Measurements from ENCODE around the gene TPM1.

DNA sequence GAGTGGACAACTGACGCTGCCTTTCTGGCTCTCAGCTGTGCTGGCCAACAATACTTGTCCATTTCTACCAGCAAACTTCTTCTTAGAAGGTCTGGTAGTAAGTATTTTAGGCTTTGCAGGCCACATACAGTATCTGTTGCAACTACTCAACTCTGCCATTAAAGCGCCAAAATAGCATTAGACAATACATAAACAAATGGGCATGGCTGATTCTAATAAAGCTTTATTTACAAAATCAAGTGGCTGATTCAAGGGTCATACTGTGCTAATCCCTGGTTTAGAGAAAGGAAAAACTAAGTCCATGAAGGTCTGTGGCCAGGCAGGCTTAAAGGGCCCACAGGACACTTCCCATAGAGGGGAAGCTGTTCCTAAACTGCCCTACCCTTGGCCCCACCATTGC, 26.3 kb upstream of the TPM1 start:
- TF ChIP-seq, protein P1, sequence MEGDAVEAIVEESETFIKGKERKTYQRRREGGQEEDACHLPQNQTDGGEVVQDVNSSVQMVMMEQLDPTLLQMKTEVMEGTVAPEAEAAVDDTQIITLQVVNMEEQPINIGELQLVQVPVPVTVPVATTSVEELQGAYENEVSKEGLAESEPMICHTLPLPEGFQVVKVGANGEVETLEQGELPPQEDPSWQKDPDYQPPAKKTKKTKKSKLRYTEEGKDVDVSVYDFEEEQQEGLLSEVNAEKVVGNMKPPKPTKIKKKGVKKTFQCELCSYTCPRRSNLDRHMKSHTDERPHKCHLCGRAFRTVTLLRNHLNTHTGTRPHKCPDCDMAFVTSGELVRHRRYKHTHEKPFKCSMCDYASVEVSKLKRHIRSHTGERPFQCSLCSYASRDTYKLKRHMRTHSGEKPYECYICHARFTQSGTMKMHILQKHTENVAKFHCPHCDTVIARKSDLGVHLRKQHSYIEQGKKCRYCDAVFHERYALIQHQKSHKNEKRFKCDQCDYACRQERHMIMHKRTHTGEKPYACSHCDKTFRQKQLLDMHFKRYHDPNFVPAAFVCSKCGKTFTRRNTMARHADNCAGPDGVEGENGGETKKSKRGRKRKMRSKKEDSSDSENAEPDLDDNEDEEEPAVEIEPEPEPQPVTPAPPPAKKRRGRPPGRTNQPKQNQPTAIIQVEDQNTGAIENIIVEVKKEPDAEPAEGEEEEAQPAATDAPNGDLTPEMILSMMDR (IDR thresholded peaks at IDR 0.05; ENCODE audit: insufficient read depth, low read length, poor library complexity, severe bottlenecking) = no peak
- no peak for TF ChIP-seq EZH2phosphoT487 (conservative IDR thresholded peaks at IDR 0.05; ENCODE audit: low read length)

All from SU-DHL-6 (cell line).